A549 (cell line): ENCODE measurements around the gene OPN5.

Source experiments
- BHLHE40 ChIP-seq: IDR thresholded peaks from 2 replicates; pipeline ENCODE4 v1.6.1; 2012; ENCODE audit warnings: low read depth, low read length, inconsistent platforms
- HDAC2 ChIP-seq: fragments of 200-600 bp; sonication (generic); IDR thresholded peaks from 2 replicates; pipeline ENCODE4 v1.6.1; 2016
- JUNB ChIP-seq: fragments of >200 bp; sonication (Bioruptor Twin); formaldehyde crosslinking; IDR thresholded peaks from 2 replicates; pipeline ENCODE4 v1.6.1; 2016
- MAFK ChIP-seq: fragments of 450-650 bp; IDR thresholded peaks from 2 replicates; pipeline ENCODE4 v1.6.1; 2014; ENCODE audit not compliant: partially characterized antibody
- POLR2A ChIP-seq: IDR thresholded peaks from 2 replicates; pipeline ENCODE4 v1.6.1; 2012; ENCODE audit warnings: mild to moderate bottlenecking, low read length
- POLR2AphosphoS2 ChIP-seq: conservative IDR thresholded peaks from 2 replicates; pipeline ENCODE4 v1.6.1; 2012; ENCODE audit warnings: low read length, improper control_type of control experiment, inconsistent platforms
- RFX5 ChIP-seq: fragments of 450-650 bp; IDR thresholded peaks from 2 replicates; pipeline ENCODE4 v1.7.1; 2014; ENCODE audit warnings: antibody characterized with exemption, mild to moderate bottlenecking, moderate library complexity
- TFCP2L1 ChIP-seq: fragments of 250-450 bp; sonication (Bioruptor Pico); IDR thresholded peaks from 2 replicates; pipeline ENCODE4 v1.5.0; 2021; ENCODE audit warnings: mild to moderate bottlenecking
- USF2 ChIP-seq: fragments of 450-650 bp; IDR thresholded peaks from 2 replicates; pipeline ENCODE4 v1.6.1; 2014; ENCODE audit warnings: antibody characterized with exemption
- TF ChIP-seq, protein P1 (sequence below): fragments of >200 bp; sonication (Bioruptor Twin); formaldehyde crosslinking; IDR thresholded peaks from 3 replicates; pipeline ENCODE4 v1.5.1; 2016
- TF ChIP-seq, protein P2 (sequence below): fragments of 150-350 bp; IDR thresholded peaks from 2 replicates; pipeline ENCODE4 v1.6.1; 2014; ENCODE audit warnings: low read depth, mild to moderate bottlenecking, low read length

GRCh38 chr6:47741807-47742206, 40.0 kb upstream of the OPN5 start:
- peak; percentile 61; the same call in 1 of the 2 replicates for TF ChIP-seq JUNB
- TF ChIP-seq POLR2A: no peak
- TF ChIP-seq, protein P1, sequence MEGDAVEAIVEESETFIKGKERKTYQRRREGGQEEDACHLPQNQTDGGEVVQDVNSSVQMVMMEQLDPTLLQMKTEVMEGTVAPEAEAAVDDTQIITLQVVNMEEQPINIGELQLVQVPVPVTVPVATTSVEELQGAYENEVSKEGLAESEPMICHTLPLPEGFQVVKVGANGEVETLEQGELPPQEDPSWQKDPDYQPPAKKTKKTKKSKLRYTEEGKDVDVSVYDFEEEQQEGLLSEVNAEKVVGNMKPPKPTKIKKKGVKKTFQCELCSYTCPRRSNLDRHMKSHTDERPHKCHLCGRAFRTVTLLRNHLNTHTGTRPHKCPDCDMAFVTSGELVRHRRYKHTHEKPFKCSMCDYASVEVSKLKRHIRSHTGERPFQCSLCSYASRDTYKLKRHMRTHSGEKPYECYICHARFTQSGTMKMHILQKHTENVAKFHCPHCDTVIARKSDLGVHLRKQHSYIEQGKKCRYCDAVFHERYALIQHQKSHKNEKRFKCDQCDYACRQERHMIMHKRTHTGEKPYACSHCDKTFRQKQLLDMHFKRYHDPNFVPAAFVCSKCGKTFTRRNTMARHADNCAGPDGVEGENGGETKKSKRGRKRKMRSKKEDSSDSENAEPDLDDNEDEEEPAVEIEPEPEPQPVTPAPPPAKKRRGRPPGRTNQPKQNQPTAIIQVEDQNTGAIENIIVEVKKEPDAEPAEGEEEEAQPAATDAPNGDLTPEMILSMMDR: no peak
- no peak for TF ChIP-seq USF2
- TF ChIP-seq HDAC2: no peak
- no peak for TF ChIP-seq POLR2AphosphoS2
- TF ChIP-seq, protein P2, sequence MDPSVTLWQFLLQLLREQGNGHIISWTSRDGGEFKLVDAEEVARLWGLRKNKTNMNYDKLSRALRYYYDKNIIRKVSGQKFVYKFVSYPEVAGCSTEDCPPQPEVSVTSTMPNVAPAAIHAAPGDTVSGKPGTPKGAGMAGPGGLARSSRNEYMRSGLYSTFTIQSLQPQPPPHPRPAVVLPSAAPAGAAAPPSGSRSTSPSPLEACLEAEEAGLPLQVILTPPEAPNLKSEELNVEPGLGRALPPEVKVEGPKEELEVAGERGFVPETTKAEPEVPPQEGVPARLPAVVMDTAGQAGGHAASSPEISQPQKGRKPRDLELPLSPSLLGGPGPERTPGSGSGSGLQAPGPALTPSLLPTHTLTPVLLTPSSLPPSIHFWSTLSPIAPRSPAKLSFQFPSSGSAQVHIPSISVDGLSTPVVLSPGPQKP: no peak
- no peak for TF ChIP-seq RFX5
- TF ChIP-seq BHLHE40: no peak
- TF ChIP-seq MAFK: no peak
- no peak for TF ChIP-seq TFCP2L1 (CRISPR knock-in tag)
